SK-N-MC (cell line): ENCODE measurements around the gene ANTXR1.
A peak's percentile ranks its signal among the peaks of the same experiment; 100 is the strongest.

ENCODE experiments used
- DNase-seq: peaks from one replicate; pipeline ENCODE4 v3.0.0-alpha.2; 2011; ENCODE audit warnings: low read depth, low spot score
- H3K27ac ChIP-seq: fragments of 200-600 bp; sonication (generic); 2 replicates; pipeline ENCODE4 v1.5.1; 2016; ENCODE audit warnings: mixed run types
- H3K36me3 ChIP-seq: fragments of 200-600 bp; sonication (generic); 2 replicates; pipeline ENCODE4 v1.6.1; 2017; ENCODE audit warnings: antibody characterized with exemption, low read length, mixed read lengths; ENCODE audit not compliant: insufficient read depth
- H3K4me3 ChIP-seq: fragments of 200-600 bp; sonication (generic); 2 replicates; pipeline ENCODE4 v1.5.1; 2016
- H3K9ac ChIP-seq: fragments of 200-600 bp; sonication (generic); 2 replicates; pipeline ENCODE4 v1.8.0; 2017; ENCODE audit warnings: mixed run types, mixed read lengths; ENCODE audit not compliant: insufficient read length
- H3K9me3 ChIP-seq: fragments of 200-600 bp; sonication (generic); 2 replicates; pipeline ENCODE4 v1.6.1; 2017; ENCODE audit warnings: low read depth, mild to moderate bottlenecking, antibody characterized with exemption, low read length, moderate library complexity, mixed read lengths
- EZH2 ChIP-seq: fragments of 200-600 bp; sonication (generic); IDR thresholded peaks from one replicate; pipeline ENCODE4 v1.6.1; 2017; ENCODE audit warnings: antibody characterized with exemption
- FOXP2 ChIP-seq: optimal IDR thresholded peaks from 2 replicates; pipeline ENCODE3; 2011; ENCODE audit warnings: mild to moderate bottlenecking, moderate library complexity; ENCODE audit not compliant: insufficient read depth; ENCODE audit errors: extremely low read length, control extremely low read depth
- POLR2AphosphoS5 ChIP-seq: IDR thresholded peaks from 2 replicates; pipeline ENCODE4 v1.6.1; 2012; ENCODE audit warnings: mild to moderate bottlenecking, low read depth, low read length, borderline replicate concordance

ANTXR1 gene

DNA sequence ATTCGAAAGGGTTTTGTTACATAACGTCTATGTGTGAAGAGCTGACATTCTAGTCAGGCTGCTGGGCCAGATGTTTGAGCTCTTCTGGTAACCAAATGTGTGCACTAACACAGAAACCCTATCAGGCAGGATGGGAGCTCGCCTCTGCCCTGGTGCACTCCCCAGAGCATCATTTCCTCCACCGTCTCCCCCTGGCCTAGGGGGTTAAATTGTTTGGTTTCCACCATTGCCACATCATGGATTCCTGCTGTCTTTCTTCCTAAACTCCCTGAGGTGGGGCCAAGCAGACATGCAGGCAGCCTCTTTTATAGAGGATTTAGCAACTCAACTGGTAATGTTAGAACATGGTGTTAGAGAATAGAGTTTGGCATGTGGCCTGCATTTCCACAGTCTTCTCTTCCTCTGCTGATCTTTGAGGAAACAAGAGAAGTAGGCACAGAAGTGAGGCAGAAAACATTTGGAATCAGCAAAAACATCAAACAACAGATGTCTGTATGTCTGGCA lies 87.3 kb downstream of the ANTXR1 start:
- H3K36me3 ChIP-seq: peaks cover 38% of the 10 kb centered on the region
- peak overlapping the region; percentile 1; the same call in 1 of the 2 replicates for H3K4me3 ChIP-seq
- peak; percentile 87 for DNase-seq
- H3K27ac ChIP-seq: peak overlapping the region; percentile 25
- H3K9me3 ChIP-seq: no peaks in the 10 kb centered on the region
- H3K9ac ChIP-seq: no peak overlapping the region
- TF ChIP-seq POLR2AphosphoS5: peak; percentile 29; the same call in 1 of the 2 replicates
- TF ChIP-seq EZH2: no peak
- TF ChIP-seq FOXP2: no peak

DNA sequence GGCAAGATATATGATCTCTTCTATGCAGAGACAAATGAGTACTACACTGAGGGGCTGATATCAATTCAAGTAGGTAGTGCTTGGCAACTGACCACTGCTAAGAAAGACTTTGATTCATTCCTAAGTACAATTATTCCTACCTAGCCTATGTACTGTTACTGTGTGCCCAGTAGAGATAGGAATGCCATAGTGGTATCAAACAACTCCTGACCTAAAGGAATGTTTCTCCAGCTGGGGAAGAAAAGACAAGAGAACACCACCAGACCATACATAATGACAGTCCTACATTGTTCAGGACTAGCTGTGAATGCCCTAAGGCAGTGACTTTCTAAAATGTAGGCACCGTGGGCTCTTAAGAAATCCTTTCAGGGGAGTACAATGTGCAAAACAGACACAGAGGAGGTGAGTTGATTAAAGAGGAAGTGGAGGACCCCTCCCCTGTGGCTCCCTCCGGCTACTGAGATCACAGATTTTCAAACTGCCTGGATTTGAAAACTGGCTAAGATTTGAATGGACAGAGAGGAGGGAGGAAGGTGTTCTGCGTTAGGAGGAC lies 89.1 kb downstream of the ANTXR1 start:
- TF ChIP-seq POLR2AphosphoS5 (no peak), FOXP2 (no peak), EZH2 (no peak)
- Histone ChIP-seq H3K36me3 (peaks cover 38% of the 10 kb centered on the region), H3K27ac (no peak overlapping the region)

GRCh38 chr2:69103419-69103818 lies 90.4 kb downstream of the ANTXR1 start:
- TF ChIP-seq EZH2 (no peak), POLR2AphosphoS5 (no peak), FOXP2 (no peak)
- Histone ChIP-seq H3K9ac (no peak overlapping the region), H3K9me3 (no peaks in the 10 kb centered on the region), H3K36me3 (peaks cover 33% of the 10 kb centered on the region), H3K27ac (no peak overlapping the region), H3K4me3 (no peak overlapping the region)
- no peak for DNase-seq

More for the DNA sequence above, 89.1 kb downstream of the ANTXR1 start:
- no peak for DNase-seq
- no peak overlapping the region for H3K9ac ChIP-seq
- H3K9me3 ChIP-seq: no peaks in the 10 kb centered on the region
- no peak overlapping the region for H3K4me3 ChIP-seq

GRCh38 chr2:69104261-69104660 lies 91.3 kb downstream of the ANTXR1 start:
- Histone ChIP-seq H3K36me3 (peaks cover 33% of the 10 kb centered on the region), H3K27ac (no peak overlapping the region)

GRCh38 chr2:69109255-69109654 lies 96.3 kb downstream of the ANTXR1 start:
- DNase-seq: no peak
- H3K9me3 ChIP-seq: no peaks in the 10 kb centered on the region
- no peak for TF ChIP-seq POLR2AphosphoS5
- no peak for TF ChIP-seq FOXP2
- no peak for TF ChIP-seq EZH2
- no peak overlapping the region for H3K9ac ChIP-seq
- H3K4me3 ChIP-seq: no peak overlapping the region
- peaks cover 10% of the 10 kb centered on the region; the same call in 1 of the 2 replicates for H3K36me3 ChIP-seq
- no peak overlapping the region for H3K27ac ChIP-seq

More at GRCh38 chr2:69104261-69104660, 91.3 kb downstream of the ANTXR1 start:
- Histone ChIP-seq H3K9ac (no peak overlapping the region), H3K9me3 (no peaks in the 10 kb centered on the region), H3K4me3 (no peak overlapping the region)
- TF ChIP-seq EZH2 (no peak), FOXP2 (no peak)
- DNase-seq: no peak

GRCh38 chr2:69111076-69111475 lies 98.1 kb downstream of the ANTXR1 start:
- no peak for DNase-seq
- H3K36me3 ChIP-seq: no peaks in the 10 kb centered on the region
- TF ChIP-seq EZH2 (no peak), FOXP2 (no peak), POLR2AphosphoS5 (no peak)

DNA sequence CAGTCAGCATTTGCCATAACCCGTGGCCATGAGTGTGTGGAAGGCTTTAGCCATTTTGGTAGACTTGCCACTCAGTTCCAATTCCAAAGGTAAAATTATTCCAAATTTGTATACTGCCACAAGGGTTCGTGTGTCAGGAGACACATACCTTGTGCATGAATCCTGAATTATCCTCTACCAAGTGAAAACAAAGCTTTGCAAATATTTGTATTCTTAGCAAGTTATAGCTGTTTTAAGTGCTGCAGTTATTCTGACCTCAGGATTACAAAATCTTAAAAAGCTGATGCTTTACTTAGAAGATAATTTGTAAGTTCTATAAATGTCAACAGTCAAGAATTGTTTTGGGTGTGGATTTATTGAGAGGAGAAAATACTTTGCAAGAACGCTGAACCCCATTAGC lies 100.6 kb downstream of the ANTXR1 start:
- H3K9me3 ChIP-seq: no peaks in the 10 kb centered on the region
- H3K27ac ChIP-seq: no peak overlapping the region
- H3K36me3 ChIP-seq: no peaks in the 10 kb centered on the region
- H3K4me3 ChIP-seq: no peak overlapping the region
- H3K9ac ChIP-seq: no peak overlapping the region
- TF ChIP-seq POLR2AphosphoS5: no peak
- no peak for TF ChIP-seq FOXP2
- no peak for TF ChIP-seq EZH2
- DNase-seq: no peak

More at GRCh38 chr2:69111076-69111475, 98.1 kb downstream of the ANTXR1 start:
- H3K9ac ChIP-seq: no peak overlapping the region
- H3K27ac ChIP-seq: no peak overlapping the region
- no peaks in the 10 kb centered on the region for H3K9me3 ChIP-seq
- no peak overlapping the region for H3K4me3 ChIP-seq

- TF ChIP-seq FOXP2 (no peak), POLR2AphosphoS5 (no peak), EZH2 (no peak)
- Histone ChIP-seq H3K9me3 (no peaks in the 10 kb centered on the region), H3K9ac (no peak overlapping the region), H3K4me3 (no peak overlapping the region), H3K36me3 (no peaks in the 10 kb centered on the region), H3K27ac (no peak overlapping the region)
- DNase-seq: no peak
Observed at GRCh38 chr2:69114534-69114933, 101.6 kb downstream of the ANTXR1 start.

- Histone ChIP-seq H3K27ac (no peak overlapping the region), H3K9me3 (no peaks in the 10 kb centered on the region), H3K4me3 (no peak overlapping the region), H3K36me3 (no peaks in the 10 kb centered on the region), H3K9ac (no peak overlapping the region)
- no peak for DNase-seq
- no peak for TF ChIP-seq FOXP2
- no peak for TF ChIP-seq POLR2AphosphoS5
- TF ChIP-seq EZH2: no peak
Observed at GRCh38 chr2:69116438-69116837, 103.5 kb downstream of the ANTXR1 start.
